ENCODE measurements around the gene XPNPEP3. TPM values are rescaled to one million over a fixed set of nuclear protein-coding genes. Genes with fewer than 3 reads are reported as not detected.
A peak's percentile ranks its signal among the peaks of the same experiment; 100 is the strongest.
"Not testable (repeated sequence)": the region's sequence is repeated elsewhere in the genome, so short reads cannot be mapped to it uniquely, and the experiment has no call there.

The XPNPEP3 gene
- total RNA-seq, 4 donors from 2014 or later, result 18.1 to 21.6 (median 19.3) TPM

DNA sequence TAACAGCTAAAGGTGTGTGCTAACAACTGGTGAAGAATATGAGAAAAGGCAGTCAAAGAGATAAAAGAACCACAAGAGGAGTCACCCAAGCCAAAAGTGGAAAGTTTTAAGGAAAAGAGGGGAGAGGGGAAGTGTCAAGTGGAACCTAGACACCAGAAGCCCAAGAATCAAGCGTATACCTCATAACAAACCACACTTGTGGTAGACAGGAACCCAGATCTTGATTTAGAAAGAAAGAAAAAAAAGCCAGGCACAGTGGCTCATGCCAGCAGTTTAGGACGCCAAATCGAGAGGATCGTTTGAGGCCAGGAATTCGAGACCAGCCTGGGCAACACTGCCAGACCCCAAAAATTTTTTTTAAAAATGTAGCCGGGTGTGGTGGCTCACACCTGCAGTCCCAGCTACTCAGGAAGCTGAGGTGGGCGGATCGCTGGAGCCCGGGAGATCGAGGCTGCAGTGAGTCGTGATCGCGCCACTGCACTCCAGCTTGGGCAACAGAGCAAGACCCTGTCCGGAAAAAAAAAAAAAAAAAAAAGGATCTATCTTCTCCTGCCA is 38.7 kb upstream of the XPNPEP3 start:
- TF ChIP-seq, protein P1, sequence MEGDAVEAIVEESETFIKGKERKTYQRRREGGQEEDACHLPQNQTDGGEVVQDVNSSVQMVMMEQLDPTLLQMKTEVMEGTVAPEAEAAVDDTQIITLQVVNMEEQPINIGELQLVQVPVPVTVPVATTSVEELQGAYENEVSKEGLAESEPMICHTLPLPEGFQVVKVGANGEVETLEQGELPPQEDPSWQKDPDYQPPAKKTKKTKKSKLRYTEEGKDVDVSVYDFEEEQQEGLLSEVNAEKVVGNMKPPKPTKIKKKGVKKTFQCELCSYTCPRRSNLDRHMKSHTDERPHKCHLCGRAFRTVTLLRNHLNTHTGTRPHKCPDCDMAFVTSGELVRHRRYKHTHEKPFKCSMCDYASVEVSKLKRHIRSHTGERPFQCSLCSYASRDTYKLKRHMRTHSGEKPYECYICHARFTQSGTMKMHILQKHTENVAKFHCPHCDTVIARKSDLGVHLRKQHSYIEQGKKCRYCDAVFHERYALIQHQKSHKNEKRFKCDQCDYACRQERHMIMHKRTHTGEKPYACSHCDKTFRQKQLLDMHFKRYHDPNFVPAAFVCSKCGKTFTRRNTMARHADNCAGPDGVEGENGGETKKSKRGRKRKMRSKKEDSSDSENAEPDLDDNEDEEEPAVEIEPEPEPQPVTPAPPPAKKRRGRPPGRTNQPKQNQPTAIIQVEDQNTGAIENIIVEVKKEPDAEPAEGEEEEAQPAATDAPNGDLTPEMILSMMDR (IDR thresholded peaks at IDR 0.05), result no peak
- no peak for TF ChIP-seq POLR2A (IDR thresholded peaks at IDR 0.05)
- peaks cover 17 to 19% of the 10 kb centered on the region in 2 donors for H3K4me1 ChIP-seq
- peak overlapping the region; percentile 69 to 100 (median 82) for H3K4me3 ChIP-seq (replicated peaks in 1 of 3)
- peaks cover 0 to 2% of the 10 kb centered on the region in 2 donors for H3K36me3 ChIP-seq
- no peaks in the 10 kb centered on the region for H3K27me3 ChIP-seq
- no peak for DNase-seq
- intact Hi-C loops (cut with DNase I), result no loop called here
- WGBS, 2 donors, result 36 to 50% methylated on average over 14 of the region's 14 CpGs
- H3K9me3 ChIP-seq, result no peaks in the 10 kb centered on the region
- H3K27ac ChIP-seq, result no peak overlapping the region

DNA sequence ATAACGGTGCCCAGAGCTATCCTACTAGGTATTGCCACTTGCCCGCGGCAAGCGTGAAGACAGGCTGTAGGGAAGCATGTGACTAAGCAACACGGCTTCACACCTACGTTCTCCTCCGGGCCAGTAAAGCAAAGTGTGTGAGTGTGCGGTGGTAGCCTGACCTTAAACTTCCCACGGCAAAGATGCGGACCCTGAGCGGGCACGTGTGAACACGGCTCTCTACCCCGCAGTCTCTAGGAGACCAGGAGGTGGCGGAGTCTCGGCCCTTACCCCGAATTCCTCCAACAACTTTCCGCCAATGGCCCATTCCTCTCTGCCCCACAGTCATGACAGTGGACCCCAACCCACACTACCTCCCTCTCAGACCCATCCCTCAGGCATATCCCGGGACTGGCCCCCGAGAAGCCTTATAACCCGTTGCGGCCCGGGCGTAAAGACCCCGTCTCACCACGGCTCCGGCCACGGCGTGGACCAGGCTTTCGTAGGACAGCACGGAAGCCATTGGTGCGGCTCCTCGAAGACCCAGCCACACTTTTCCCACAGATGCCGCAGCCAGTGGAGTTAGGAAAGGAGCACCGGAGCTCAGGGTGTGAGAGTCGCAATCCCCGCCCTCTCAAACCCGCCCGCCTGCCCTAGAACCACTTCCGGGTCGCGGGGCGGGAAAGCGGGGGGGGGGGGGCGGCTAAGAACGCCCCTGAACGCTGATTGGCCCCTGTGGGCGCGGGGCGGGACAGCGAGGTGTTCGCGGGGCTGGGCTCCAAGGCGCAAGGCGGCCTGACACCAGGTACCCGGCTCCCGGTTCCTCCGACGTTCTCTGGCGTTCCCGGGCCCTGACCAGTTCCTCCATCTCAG is 38.0 kb upstream of the XPNPEP3 start, which contains the start of gene SLC25A17:
Gene SLC25A17 (minus strand): TSS at position 600 of the 852 bp plus-strand sequence. CDS start 98 bp downstream, at position 502.
- intact Hi-C loops (cut with DNase I), result no loop called here
- Histone ChIP-seq H3K27ac (peak within 1 kb of the TSS; percentile 35 to 54 (median 41)), H3K36me3 (peaks cover 0 to 3% of the 10 kb centered on the region in 2 donors), H3K9me3 (no peaks in the 10 kb centered on the region), H3K27me3 (no peaks in the 10 kb centered on the region), H3K4me3 (replicated peaks in 1 of 3) (peak within 1 kb of the TSS; percentile 69 to 100 (median 82)), H3K4me1 (peaks cover 17 to 19% of the 10 kb centered on the region in 2 donors)
- peak; percentile 91 to 93 for DNase-seq
- peak in 1 of 2 donors; percentile 53 for TF ChIP-seq POLR2A (IDR thresholded peaks at IDR 0.05)
- TF ChIP-seq, protein P1 (IDR thresholded peaks at IDR 0.05), result peak in 5 of 6 experiments; percentile 19 to 49 (median 42)
- WGBS, 2 donors, result 0 to 1% methylated on average over 20 to 21 of the region's 61 CpGs

DNA sequence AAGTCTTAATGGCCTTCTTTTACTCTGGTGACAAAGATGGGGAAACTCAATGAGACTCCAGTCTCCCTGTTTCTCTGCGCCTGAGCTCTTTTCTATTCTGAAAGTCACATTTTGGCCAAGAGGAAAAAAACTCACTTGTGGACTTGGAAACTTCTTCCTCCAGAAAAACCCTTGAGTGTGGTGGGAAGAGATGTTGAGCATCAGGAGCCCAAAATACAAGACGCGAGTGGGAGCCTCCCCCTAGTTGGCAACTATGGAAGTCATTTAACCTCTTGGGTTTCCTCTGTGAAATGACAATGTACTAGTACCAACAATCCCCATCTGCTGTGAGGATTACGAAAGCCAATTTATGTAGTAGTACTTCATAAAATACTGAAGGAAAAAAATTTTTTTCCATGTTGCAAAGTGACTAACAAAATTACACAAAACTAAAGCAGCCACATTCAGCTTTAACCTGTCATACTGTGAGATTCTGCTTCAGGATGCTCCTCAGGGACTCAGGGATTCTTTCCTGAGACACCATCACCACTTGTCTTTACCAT is 37.3 kb upstream of the XPNPEP3 start:
- peaks cover 17 to 19% of the 10 kb centered on the region in 2 donors for H3K4me1 ChIP-seq
- intact Hi-C loops (cut with DNase I), result no loop called here
- H3K36me3 ChIP-seq, result peaks cover 0 to 7% of the 10 kb centered on the region in 2 donors
- H3K27me3 ChIP-seq, result no peaks in the 10 kb centered on the region
- no peaks in the 10 kb centered on the region for H3K9me3 ChIP-seq
- no peak for DNase-seq
- peak overlapping the region in 2 of 3 donors; percentile 56 to 82 for H3K4me3 ChIP-seq (replicated peaks in 1 of 3)
- 13 to 16% methylated on average over 4 of the region's 4 CpGs for WGBS, 2 donors
- TF ChIP-seq, protein P1 (IDR thresholded peaks at IDR 0.05), result no peak
- no peak for TF ChIP-seq POLR2A (IDR thresholded peaks at IDR 0.05)
- peak overlapping the region; percentile 35 to 54 (median 41) for H3K27ac ChIP-seq

DNA sequence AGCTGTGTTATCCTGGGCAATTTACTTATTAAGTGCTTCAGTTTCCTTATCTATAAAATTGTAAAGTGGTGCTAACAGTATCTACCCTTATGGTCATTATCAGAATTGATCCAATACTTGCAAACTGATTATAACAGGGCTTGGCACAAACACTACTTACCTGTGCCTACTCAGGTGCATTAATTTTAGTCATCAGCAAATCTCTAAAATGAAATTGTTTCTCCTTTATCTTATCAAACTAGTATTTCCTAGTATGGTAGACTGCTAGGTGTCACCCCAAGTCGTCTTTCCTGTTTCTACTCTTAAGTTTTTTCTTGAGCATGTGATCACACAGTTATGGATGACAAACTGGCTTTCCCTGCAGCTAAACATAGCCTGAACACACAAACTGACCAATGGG is 33.5 kb upstream of the XPNPEP3 start:
- peaks cover 0 to 14% of the 10 kb centered on the region in 2 donors for H3K36me3 ChIP-seq
- intact Hi-C loops (cut with DNase I), result no loop called here
- no peak overlapping the region for H3K27ac ChIP-seq
- 77 to 90% methylated on average over 1 of the region's 1 CpG for WGBS, 2 donors
- peaks cover 8 to 13% of the 10 kb centered on the region in 2 donors for H3K4me1 ChIP-seq
- no peak for DNase-seq
- TF ChIP-seq, protein P1 (IDR thresholded peaks at IDR 0.05), result no peak
- TF ChIP-seq POLR2A (IDR thresholded peaks at IDR 0.05), result no peak
- H3K4me3 ChIP-seq (replicated peaks in 1 of 3), result no peak overlapping the region
- no peaks in the 10 kb centered on the region for H3K9me3 ChIP-seq
- H3K27me3 ChIP-seq, result no peaks in the 10 kb centered on the region

DNA sequence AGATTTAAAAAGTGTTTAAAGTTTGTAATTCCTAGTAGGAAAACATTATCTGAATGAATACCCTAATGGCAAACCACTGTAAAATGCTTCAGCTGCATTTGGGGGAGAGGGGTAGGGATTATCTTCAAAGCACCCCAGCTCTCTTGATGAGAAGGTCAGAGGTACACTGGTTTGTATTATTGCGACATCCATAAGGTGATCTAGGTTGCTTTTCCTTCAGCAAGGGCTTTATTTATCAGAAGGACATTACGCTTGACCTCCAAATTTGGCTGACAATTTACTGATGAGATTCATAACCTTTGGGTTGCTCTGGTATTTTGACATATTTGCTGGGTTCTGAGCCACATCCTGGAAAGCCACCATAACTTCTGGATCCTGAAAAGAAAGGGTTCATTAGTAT is 30.7 kb upstream of the XPNPEP3 start:
- H3K36me3 ChIP-seq, result peaks cover 28 to 40% of the 10 kb centered on the region in 2 donors
- H3K4me3 ChIP-seq (replicated peaks in 1 of 3); intact Hi-C loops (cut with DNase I); H3K27ac ChIP-seq; H3K9me3 ChIP-seq; H3K27me3 ChIP-seq; DNase-seq; H3K4me1 ChIP-seq: not testable (repeated sequence)
- WGBS, 2 donors, result 96 to 100% methylated on average over 2 of the region's 2 CpGs
